ENCODE data around the gene COMP.

DNA sequence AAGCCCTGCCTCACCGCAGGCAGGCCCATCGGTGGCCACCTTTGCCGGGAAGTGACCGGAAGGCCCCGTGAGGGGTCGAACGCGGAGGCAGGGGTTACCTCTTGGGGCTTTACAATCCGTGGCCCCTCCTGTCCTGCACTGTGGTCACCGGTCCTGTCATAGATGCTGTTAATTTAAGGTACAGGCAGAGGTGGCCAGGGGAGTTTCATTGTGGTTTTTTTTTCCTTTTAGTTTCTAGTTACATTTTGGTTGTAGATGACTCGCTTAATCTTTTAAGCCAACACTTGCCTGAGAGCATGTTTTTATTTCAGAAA is 13.1 kb downstream of the COMP start:
- TF ChIP-seq, protein P1, sequence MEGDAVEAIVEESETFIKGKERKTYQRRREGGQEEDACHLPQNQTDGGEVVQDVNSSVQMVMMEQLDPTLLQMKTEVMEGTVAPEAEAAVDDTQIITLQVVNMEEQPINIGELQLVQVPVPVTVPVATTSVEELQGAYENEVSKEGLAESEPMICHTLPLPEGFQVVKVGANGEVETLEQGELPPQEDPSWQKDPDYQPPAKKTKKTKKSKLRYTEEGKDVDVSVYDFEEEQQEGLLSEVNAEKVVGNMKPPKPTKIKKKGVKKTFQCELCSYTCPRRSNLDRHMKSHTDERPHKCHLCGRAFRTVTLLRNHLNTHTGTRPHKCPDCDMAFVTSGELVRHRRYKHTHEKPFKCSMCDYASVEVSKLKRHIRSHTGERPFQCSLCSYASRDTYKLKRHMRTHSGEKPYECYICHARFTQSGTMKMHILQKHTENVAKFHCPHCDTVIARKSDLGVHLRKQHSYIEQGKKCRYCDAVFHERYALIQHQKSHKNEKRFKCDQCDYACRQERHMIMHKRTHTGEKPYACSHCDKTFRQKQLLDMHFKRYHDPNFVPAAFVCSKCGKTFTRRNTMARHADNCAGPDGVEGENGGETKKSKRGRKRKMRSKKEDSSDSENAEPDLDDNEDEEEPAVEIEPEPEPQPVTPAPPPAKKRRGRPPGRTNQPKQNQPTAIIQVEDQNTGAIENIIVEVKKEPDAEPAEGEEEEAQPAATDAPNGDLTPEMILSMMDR (IDR thresholded peaks at IDR 0.05 in 8 of 11, conservative IDR thresholded peaks at IDR 0.05 in 3 of 11): no peak
- TF ChIP-seq POLR2AphosphoS5 (IDR thresholded peaks at IDR 0.05) (no peak), POLR2A (IDR thresholded peaks at IDR 0.05) (no peak)
